A673 (cell line): Measurements from ENCODE around the gene PNISR.
A peak's percentile ranks its signal among the peaks of the same experiment; 100 is the strongest.

Experiments
- CTCF ChIP-seq: fragments of 300-800, 200-600 bp; sonication (generic); conservative IDR thresholded peaks from 2 replicates; pipeline ENCODE4 v1.5.1; 2017; ENCODE audit warnings: low read depth, mild to moderate bottlenecking, antibody characterized with exemption, low read length, moderate library complexity, mixed read lengths
- EZH2 ChIP-seq: fragments of 200-600 bp; sonication (generic); IDR thresholded peaks from 2 replicates; pipeline ENCODE4 v1.6.1; 2017; ENCODE audit warnings: borderline replicate concordance, low read depth, mild to moderate bottlenecking, mixed read lengths, antibody characterized with exemption, low read length; ENCODE audit not compliant: poor library complexity, severe bottlenecking

- TF ChIP-seq CTCF (peak; percentile 67), EZH2 (no peak)
These were observed 9.8 kb upstream of the PNISR start for GRCh38 chr6:99434702-99435530.
